ENCODE results near the gene PPP1R36. TPM values are rescaled to one million over a fixed set of nuclear protein-coding genes. Genes with fewer than 3 reads are reported as not detected.

Gene PPP1R36
- total RNA-seq, 1 experiment from 2014 or later, result 0.50 TPM

- no peak overlapping the region for H4K91ac ChIP-seq (ENCODE audit: insufficient read length, low read depth, low read length)
- H3K27me3 Mint-ChIP-seq (ENCODE audit: low read depth), result peaks cover 3% of the 10 kb centered on the region; the same call in 1 of the 2 replicates
- no peak overlapping the region for H2BK15ac ChIP-seq (ENCODE audit: low read depth, low read length)
- H2BK120ac ChIP-seq (ENCODE audit: low read depth, low read length, poor library complexity, severe bottlenecking), result no peak overlapping the region
- no peak overlapping the region for H4K8ac ChIP-seq (replicated peaks; ENCODE audit: insufficient read length, low read depth, low read length)
- no peaks in the 10 kb centered on the region for H3K79me1 ChIP-seq (ENCODE audit: insufficient read depth, low read depth, low read length, poor library complexity, severe bottlenecking)
- H3K27me3 ChIP-seq (ENCODE audit: insufficient read depth, low read length), result no peaks in the 10 kb centered on the region
- no peak overlapping the region for H3K4me2 ChIP-seq (ENCODE audit: insufficient read depth, insufficient read length, low read length)
- H3K9me3 ChIP-seq (ENCODE audit: control insufficient read depth, low read depth, low read length), result no peaks in the 10 kb centered on the region
- no peaks in the 10 kb centered on the region for H3K23me2 ChIP-seq (ENCODE audit: insufficient read length, low read depth, low read length, poor library complexity, severe bottlenecking)
- H3K79me2 ChIP-seq (ENCODE audit: insufficient read depth, low read length), result no peaks in the 10 kb centered on the region
- H2BK5ac ChIP-seq (ENCODE audit: insufficient read length, low read length), result no peak overlapping the region
- no peak overlapping the region for H4K5ac ChIP-seq (ENCODE audit: insufficient read length, low read depth, low read length)
- H3K23ac ChIP-seq (ENCODE audit: insufficient read length, low read depth, low read length), result no peak overlapping the region
- H2AK5ac ChIP-seq (ENCODE audit: insufficient read length, low read length), result no peak overlapping the region
- H3K36me3 Mint-ChIP-seq (ENCODE audit: insufficient read depth in 1 of 3, low read depth in 3 of 3), result no peaks in the 10 kb centered on the region
- no peak overlapping the region for H3K14ac ChIP-seq (ENCODE audit: insufficient read depth, low read length)
- H3K9ac ChIP-seq (ENCODE audit: extremely low read depth, insufficient read length, low read length), result no peak overlapping the region
- peaks cover 0 to 4% of the 10 kb centered on the region in 2 experiments; a peak in 2 of 4 replicates for H3K4me1 Mint-ChIP-seq
- H2AFZ ChIP-seq (ENCODE audit: low read length), result no peak overlapping the region
- no peak overlapping the region for H3T11ph ChIP-seq (ENCODE audit: low read length)
- H3K4ac ChIP-seq (ENCODE audit: low read depth, low read length), result no peak overlapping the region
- no peak overlapping the region for H3K4me3 Mint-ChIP-seq
- H3K27ac Mint-ChIP-seq, result no peak overlapping the region
- no peaks in the 10 kb centered on the region for H4K20me1 ChIP-seq (ENCODE audit: control insufficient read depth, insufficient read depth, insufficient read length)
- no CpG with 5 or more reads among the region's 6 CpGs for WGBS (ENCODE audit: extremely low coverage, insufficient read length, low lambda C conversion rate)
- no peak for DNase-seq
- H3K18ac ChIP-seq (ENCODE audit: insufficient read length, low read depth, low read length), result no peak overlapping the region
- H3K4me1 ChIP-seq (ENCODE audit: insufficient read depth, low read length), result no peaks in the 10 kb centered on the region
- H3K56ac ChIP-seq (ENCODE audit: insufficient read length, low read depth, low read length), result no peak overlapping the region
- no peak overlapping the region for H2BK20ac ChIP-seq (ENCODE audit: low read depth, low read length, poor library complexity, severe bottlenecking)
- no peak overlapping the region for H3K27ac ChIP-seq (ENCODE audit: insufficient read length, low read depth, low read length)
- H3K9me3 Mint-ChIP-seq, result no peaks in the 10 kb centered on the region
- TF ChIP-seq, protein P1, sequence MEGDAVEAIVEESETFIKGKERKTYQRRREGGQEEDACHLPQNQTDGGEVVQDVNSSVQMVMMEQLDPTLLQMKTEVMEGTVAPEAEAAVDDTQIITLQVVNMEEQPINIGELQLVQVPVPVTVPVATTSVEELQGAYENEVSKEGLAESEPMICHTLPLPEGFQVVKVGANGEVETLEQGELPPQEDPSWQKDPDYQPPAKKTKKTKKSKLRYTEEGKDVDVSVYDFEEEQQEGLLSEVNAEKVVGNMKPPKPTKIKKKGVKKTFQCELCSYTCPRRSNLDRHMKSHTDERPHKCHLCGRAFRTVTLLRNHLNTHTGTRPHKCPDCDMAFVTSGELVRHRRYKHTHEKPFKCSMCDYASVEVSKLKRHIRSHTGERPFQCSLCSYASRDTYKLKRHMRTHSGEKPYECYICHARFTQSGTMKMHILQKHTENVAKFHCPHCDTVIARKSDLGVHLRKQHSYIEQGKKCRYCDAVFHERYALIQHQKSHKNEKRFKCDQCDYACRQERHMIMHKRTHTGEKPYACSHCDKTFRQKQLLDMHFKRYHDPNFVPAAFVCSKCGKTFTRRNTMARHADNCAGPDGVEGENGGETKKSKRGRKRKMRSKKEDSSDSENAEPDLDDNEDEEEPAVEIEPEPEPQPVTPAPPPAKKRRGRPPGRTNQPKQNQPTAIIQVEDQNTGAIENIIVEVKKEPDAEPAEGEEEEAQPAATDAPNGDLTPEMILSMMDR (conservative IDR thresholded peaks at IDR 0.05), result no peak
- no peak overlapping the region for H2BK12ac ChIP-seq (ENCODE audit: insufficient read length, low read depth, low read length)
These were observed 55.1 kb downstream of the PPP1R36 start for GRCh38 chr14:64604881-64605280.

Measured in H9 (cell line).